Sigmoid colon (tissue), 4 donors: Measurements from ENCODE around the gene NT5C3A.

Experiments
- CTCF ChIP-seq, 4 experiments: fragments of 450-650 bp in 3 of 4; fragments of 200-600 bp in 1 of 4; IDR thresholded peaks; one replicate each; pipeline ENCODE4 v1.5.1; 2016 to 2019; ENCODE audit warnings: antibody characterized with exemption in 4 of 4, mild to moderate bottlenecking in 3 of 4, moderate library complexity in 2 of 4
- POLR2A ChIP-seq, 2 donors: fragments of 450-650 bp; IDR thresholded peaks; one replicate each; pipeline ENCODE4 v1.6.1; 2016; ENCODE audit warnings: antibody characterized with exemption in 2 of 2, mild to moderate bottlenecking in 2 of 2, moderate library complexity in 2 of 2
- POLR2AphosphoS5 ChIP-seq, 4 donors: sonication (generic); formaldehyde crosslinking; IDR thresholded peaks; one replicate each; pipeline ENCODE4 v1.6.1; 2017; ENCODE audit warnings: antibody characterized with exemption in 4 of 4

GRCh38 chr7:33012364-33012763, 50.2 kb downstream of the NT5C3A start:
- TF ChIP-seq POLR2A (IDR thresholded peaks at IDR 0.05) (no peak), POLR2AphosphoS5 (IDR thresholded peaks at IDR 0.05) (no peak), CTCF (IDR thresholded peaks at IDR 0.05) (no peak)
